HEK293T (cell line): ENCODE results near the gene TBPL1.

Source experiments
- BHLHE40 ChIP-seq: fragments of 450-650 bp; IDR thresholded peaks from 2 replicates; pipeline ENCODE4 v1.6.1; 2016; ENCODE audit warnings: mild to moderate bottlenecking, moderate library complexity, borderline replicate concordance
- FOXK2 ChIP-seq: fragments of 450-650 bp; IDR thresholded peaks from 2 replicates; pipeline ENCODE4 v1.6.1; 2016; ENCODE audit warnings: mild to moderate bottlenecking
- FOXM1 ChIP-seq: fragments of 450-650 bp; IDR thresholded peaks from 2 replicates; pipeline ENCODE4 v1.6.1; 2017; ENCODE audit warnings: mild to moderate bottlenecking, borderline replicate concordance
- L3MBTL2 ChIP-seq: fragments of 450-650 bp; conservative IDR thresholded peaks from 2 replicates; pipeline ENCODE4 v1.6.1; 2016; ENCODE audit warnings: mild to moderate bottlenecking
- LEF1 ChIP-seq: fragments of 450-650 bp; IDR thresholded peaks from 2 replicates; pipeline ENCODE4 v1.6.1; 2017; ENCODE audit warnings: mild to moderate bottlenecking, borderline replicate concordance
- SUZ12 ChIP-seq: fragments of 450-650 bp; IDR thresholded peaks from 2 replicates; pipeline ENCODE4 v1.6.1; 2016; ENCODE audit warnings: mild to moderate bottlenecking
- TARDBP ChIP-seq: fragments of 450-650 bp; IDR thresholded peaks from 2 replicates; pipeline ENCODE4 v1.6.1; 2016

DNA sequence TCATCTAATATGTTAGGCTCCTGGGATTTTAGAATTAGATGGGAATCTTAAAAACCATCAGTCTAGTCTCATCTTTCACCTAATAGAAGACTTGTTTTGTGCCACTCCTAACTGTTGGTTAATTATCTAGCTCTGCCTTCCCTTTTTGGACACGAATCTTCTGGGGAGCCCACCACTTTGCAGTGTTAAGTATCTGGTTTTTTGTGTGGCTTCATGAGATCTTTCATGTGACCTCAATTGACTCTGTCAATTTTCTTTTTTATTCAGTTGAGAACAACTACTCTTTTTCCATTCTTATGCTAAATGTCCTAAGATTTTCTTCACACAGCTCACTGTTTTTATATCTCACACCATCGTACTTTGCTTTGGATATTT is 16.9 kb downstream of the TBPL1 start:
- TF ChIP-seq BHLHE40 (no peak), FOXM1 (no peak), FOXK2 (no peak), LEF1 (no peak), L3MBTL2 (no peak), TARDBP (no peak), SUZ12 (no peak)
